Liver (tissue), 9 donors: ENCODE measurements around the gene SPHK2. TPM values are rescaled to one million over a fixed set of nuclear protein-coding genes. Genes with fewer than 3 reads are reported as not detected.

ENCODE experiments used
- DNase-seq: peaks from one replicate; pipeline ENCODE4 v3.0.0-alpha.2; 2017; ENCODE audit warnings: low spot score
- H3K27ac ChIP-seq, 2 donors: one replicate each; pipeline ENCODE4 v1.7.0; 2013; ENCODE audit warnings: inconsistent platforms in 2 of 2, low read length in 2 of 2, control low read depth in 1 of 2, low read depth in 1 of 2, mild to moderate bottlenecking in 1 of 2
- H3K27me3 ChIP-seq, 4 donors: one replicate each; pipeline versions ENCODE4 v1.6.1 to v1.7.0; 2013; ENCODE audit warnings: low read length in 3 of 4, inconsistent platforms in 1 of 4, mild to moderate bottlenecking in 1 of 4, moderate library complexity in 1 of 4; ENCODE audit not compliant: control insufficient read depth in 4 of 4, insufficient read depth in 4 of 4
- H3K36me3 ChIP-seq, 4 donors: one replicate each; pipeline versions ENCODE4 v1.6.1 to v1.7.0; 2013; ENCODE audit warnings: low read length in 3 of 4, mild to moderate bottlenecking in 3 of 4, low read depth in 1 of 4, moderate library complexity in 1 of 4; ENCODE audit not compliant: control insufficient read depth in 4 of 4, insufficient read depth in 3 of 4
- H3K4me1 ChIP-seq, 4 donors: one replicate each; pipeline versions ENCODE4 v1.6.1 to v1.7.0; 2013; ENCODE audit warnings: low read length in 3 of 4, mild to moderate bottlenecking in 3 of 4, moderate library complexity in 1 of 4; ENCODE audit not compliant: control insufficient read depth in 4 of 4, insufficient read depth in 4 of 4
- H3K4me3 ChIP-seq, 3 donors: one replicate each; pipeline versions ENCODE4 v1.6.1 to v1.7.0; 2013; ENCODE audit warnings: low read length in 3 of 3, control low read depth in 1 of 3, low read depth in 1 of 3, mild to moderate bottlenecking in 1 of 3
- H3K9ac ChIP-seq, 2 donors: one replicate each; pipeline ENCODE4 v1.7.0; 2013; ENCODE audit warnings: low read length in 2 of 2, mild to moderate bottlenecking in 2 of 2, moderate library complexity in 2 of 2, control low read depth in 1 of 2, low read depth in 1 of 2
- H3K9me3 ChIP-seq, 4 donors: one replicate each; pipeline versions ENCODE4 v1.6.1 to v1.7.0; 2013; ENCODE audit warnings: low read length in 3 of 4; ENCODE audit not compliant: control insufficient read depth in 4 of 4
- FOXA1 ChIP-seq: IDR thresholded peaks from 2 replicates; pipeline ENCODE4 v1.6.1; 2016; ENCODE audit warnings: antibody characterized with exemption
- FOXA2 ChIP-seq: IDR thresholded peaks from 2 replicates; pipeline ENCODE4 v1.6.1; 2016; ENCODE audit warnings: antibody characterized with exemption
- HNF4G ChIP-seq: IDR thresholded peaks from 2 replicates; pipeline ENCODE4 v1.6.1; 2016; ENCODE audit warnings: antibody characterized with exemption
- JUND ChIP-seq, 2 donors: IDR thresholded peaks; 2 replicates each; pipeline ENCODE4 v1.6.1; 2016; ENCODE audit warnings: antibody characterized with exemption in 2 of 2
- MAX ChIP-seq: IDR thresholded peaks from 2 replicates; pipeline ENCODE4 v1.6.1; 2016; ENCODE audit warnings: antibody characterized with exemption
- NR2F2 ChIP-seq: IDR thresholded peaks from 2 replicates; pipeline ENCODE4 v1.6.1; 2016; ENCODE audit warnings: antibody characterized with exemption
- RAD21 ChIP-seq, 2 donors: IDR thresholded peaks; 2 replicates each; pipeline ENCODE4 v1.6.1; 2016; ENCODE audit warnings: antibody characterized with exemption in 2 of 2, mild to moderate bottlenecking in 2 of 2
- REST ChIP-seq: IDR thresholded peaks from 2 replicates; pipeline ENCODE4 v1.6.1; 2016; ENCODE audit warnings: antibody characterized with exemption, mild to moderate bottlenecking
- RXRA ChIP-seq, 2 donors: IDR thresholded peaks; 2 replicates each; pipeline ENCODE4 v1.6.1; 2017 to 2018; ENCODE audit warnings: antibody characterized with exemption in 2 of 2, mild to moderate bottlenecking in 1 of 2
- TAF1 ChIP-seq: conservative IDR thresholded peaks from 2 replicates; pipeline ENCODE4 v1.6.1; 2016; ENCODE audit warnings: antibody characterized with exemption, mild to moderate bottlenecking
- WGBS: extraction: QIAGEN DNeasy Blood & Tissue Kit; methylation state at CpG from one replicate; pipeline ENCODE4 v1.1.7; 2013; 5-methylcytosine and 5-hydroxymethylcytosine counted together
- polyA plus RNA-seq, 2 donors: library from polyadenylated mRNA; stranded (reverse) in 1 of 2; unstranded in 1 of 2; fragments of 200-250 nt in 1 of 2; fragments of >200 nt in 1 of 2; fragmentation: Nextera tagmentation in 1 of 2; extraction: Ambion mirVana in 1 of 2; gene quantifications; one replicate each; pipeline versions ENCODE4 v1.2.1 to v1.2.3, GENCODE V29; 2013 to 2015
- total RNA-seq, 2 donors: library from RNA; depleted of rRNA; stranded (reverse); fragments of >200 nt; gene quantifications; one replicate each; pipeline ENCODE4 v1.2.3, GENCODE V29; 2014
- TF ChIP-seq, protein P1 (sequence below): fragments of 150-350 bp; IDR thresholded peaks from 2 replicates; pipeline ENCODE4 v1.5.1; 2017; ENCODE audit warnings: improper control_type of control experiment, low read depth, low read length; ENCODE audit not compliant: missing input control
- TF ChIP-seq, protein P2 (sequence below): IDR thresholded peaks from 2 replicates; pipeline ENCODE4 v1.6.1; 2016; ENCODE audit warnings: antibody characterized with exemption
- donor health status: healthy.
- donor health status: healthy.
- donor health status: healthy.
- donor health status: healthy.
- donor health status: healthy.

The SPHK2 gene
- total and polyA plus RNA-seq, 4 donors: 9.6 to 17.3 (median 12.3) TPM

DNA sequence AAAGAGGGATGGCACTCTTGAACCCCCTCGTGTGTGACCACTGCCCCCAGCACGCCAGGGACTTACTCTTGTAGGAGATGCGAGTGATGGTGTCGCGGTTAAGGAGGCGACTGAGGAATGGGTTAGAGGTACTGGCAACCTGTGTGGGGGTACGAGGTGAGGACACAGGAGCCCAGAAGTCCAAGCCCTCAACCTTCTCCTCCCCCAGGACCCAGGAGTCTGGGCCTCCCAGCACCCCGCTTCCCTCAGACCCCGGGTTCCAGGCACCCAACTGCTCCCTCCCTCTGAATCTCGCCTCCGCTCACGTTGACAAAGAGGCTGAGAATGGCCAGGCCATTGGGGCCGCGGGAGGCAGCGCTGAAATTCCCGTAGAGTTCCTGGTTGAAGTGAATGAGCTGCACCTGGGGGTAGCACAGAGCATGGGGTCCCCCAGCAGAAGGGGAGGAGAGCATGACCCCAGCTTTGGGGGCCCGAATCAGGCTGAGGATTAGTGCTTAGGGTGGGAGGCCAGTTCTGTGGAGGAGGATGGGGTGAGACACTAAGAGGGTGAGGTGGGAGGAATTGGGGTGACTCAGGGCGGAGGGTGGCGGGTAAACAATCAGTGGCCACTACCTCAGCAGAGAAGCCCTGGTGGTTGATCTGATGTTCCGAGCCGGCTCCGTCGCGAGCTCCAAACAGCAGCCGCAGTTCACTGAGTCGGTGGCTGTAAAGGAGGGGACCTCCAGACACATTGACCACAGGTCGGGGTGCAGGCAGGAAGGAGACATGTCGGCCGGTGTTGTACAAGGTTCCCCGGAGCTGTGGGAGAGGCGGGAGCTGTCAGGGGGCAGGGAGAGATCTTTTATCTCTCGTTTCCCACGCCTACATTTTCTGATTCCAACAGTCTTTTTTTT lies 20.4 kb downstream of the SPHK2 start (continued):
- TF ChIP-seq REST: no peak
- no peak for TF ChIP-seq RXRA (IDR thresholded peaks at IDR 0.05)
- TF ChIP-seq TAF1: no peak
- TF ChIP-seq FOXA1: no peak
- TF ChIP-seq MAX: no peak

DNA sequence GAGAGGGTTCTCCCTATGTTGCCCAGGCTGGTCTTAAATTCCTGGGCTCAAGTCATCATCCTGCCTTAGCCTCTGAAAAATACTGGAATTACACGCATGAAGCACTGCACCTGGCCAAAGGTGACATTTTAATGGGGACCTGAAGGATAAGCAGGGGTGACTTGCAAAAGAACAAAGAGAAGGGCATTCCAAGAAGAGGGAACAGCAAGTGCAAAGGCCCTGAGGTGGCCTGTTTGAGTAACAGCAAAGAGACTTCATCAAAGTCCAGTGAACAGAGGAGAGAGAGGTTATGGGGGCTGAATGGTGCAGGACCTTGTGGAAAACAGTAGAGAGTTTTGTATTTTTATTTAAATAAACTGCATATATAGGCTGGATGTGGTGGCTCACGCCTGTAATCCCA lies 22.5 kb downstream of the SPHK2 start:
- Histone ChIP-seq H3K9me3 (no peaks in the 10 kb centered on the region), H3K4me3 (no peak overlapping the region), H3K27ac (no peak overlapping the region), H3K36me3 (no peaks in the 10 kb centered on the region), H3K9ac (no peak overlapping the region), H3K4me1 (peaks cover 2 to 35% (median 21%) of the 10 kb centered on the region in 4 donors), H3K27me3 (no peaks in the 10 kb centered on the region)
- DNase-seq: no peak
- 93% methylated on average over 2 of the region's 2 CpGs for WGBS
- no peak for TF ChIP-seq NR2F2
- TF ChIP-seq, protein P1, sequence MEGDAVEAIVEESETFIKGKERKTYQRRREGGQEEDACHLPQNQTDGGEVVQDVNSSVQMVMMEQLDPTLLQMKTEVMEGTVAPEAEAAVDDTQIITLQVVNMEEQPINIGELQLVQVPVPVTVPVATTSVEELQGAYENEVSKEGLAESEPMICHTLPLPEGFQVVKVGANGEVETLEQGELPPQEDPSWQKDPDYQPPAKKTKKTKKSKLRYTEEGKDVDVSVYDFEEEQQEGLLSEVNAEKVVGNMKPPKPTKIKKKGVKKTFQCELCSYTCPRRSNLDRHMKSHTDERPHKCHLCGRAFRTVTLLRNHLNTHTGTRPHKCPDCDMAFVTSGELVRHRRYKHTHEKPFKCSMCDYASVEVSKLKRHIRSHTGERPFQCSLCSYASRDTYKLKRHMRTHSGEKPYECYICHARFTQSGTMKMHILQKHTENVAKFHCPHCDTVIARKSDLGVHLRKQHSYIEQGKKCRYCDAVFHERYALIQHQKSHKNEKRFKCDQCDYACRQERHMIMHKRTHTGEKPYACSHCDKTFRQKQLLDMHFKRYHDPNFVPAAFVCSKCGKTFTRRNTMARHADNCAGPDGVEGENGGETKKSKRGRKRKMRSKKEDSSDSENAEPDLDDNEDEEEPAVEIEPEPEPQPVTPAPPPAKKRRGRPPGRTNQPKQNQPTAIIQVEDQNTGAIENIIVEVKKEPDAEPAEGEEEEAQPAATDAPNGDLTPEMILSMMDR: no peak
- no peak for TF ChIP-seq RAD21 (IDR thresholded peaks at IDR 0.05)
- TF ChIP-seq HNF4G: no peak

DNA sequence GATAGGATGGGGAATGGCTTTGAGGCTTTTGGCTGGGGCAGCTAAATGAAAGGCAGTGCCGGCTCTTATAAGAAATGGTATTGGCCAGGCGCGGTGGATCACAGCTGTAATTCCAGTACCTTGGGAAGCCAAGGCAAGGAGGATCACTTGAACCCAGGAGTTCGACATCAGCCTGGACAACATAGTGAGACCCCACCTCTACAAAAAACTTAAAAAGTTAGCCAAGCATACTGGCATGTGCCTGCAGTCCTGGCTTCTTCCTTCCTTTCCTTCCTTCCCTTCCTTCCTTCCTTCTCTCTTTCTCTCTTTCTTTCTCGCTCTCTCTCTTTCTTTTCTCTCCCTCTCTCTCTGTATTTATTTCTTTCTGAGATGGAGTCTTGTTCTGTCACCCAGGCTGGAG lies 23.6 kb downstream of the SPHK2 start:
- Histone ChIP-seq H3K36me3 (no peaks in the 10 kb centered on the region), H3K4me3 (no peak overlapping the region), H3K27me3 (no peaks in the 10 kb centered on the region), H3K27ac (no peak overlapping the region), H3K4me1 (peaks cover 2 to 28% (median 18%) of the 10 kb centered on the region in 4 donors), H3K9me3 (no peaks in the 10 kb centered on the region), H3K9ac (no peak overlapping the region)
- 89% methylated on average over 5 of the region's 5 CpGs for WGBS
- DNase-seq: no peak
- TF ChIP-seq MAX (no peak), FOXA2 (no peak), JUND (IDR thresholded peaks at IDR 0.05) (no peak), RXRA (IDR thresholded peaks at IDR 0.05) (no peak)
- TF ChIP-seq, protein P2, sequence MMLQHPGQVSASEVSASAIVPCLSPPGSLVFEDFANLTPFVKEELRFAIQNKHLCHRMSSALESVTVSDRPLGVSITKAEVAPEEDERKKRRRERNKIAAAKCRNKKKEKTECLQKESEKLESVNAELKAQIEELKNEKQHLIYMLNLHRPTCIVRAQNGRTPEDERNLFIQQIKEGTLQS: no peak
